Sigmoid colon (tissue), 7 donors: ENCODE measurements around the gene OR1N1. TPM values are rescaled to one million over a fixed set of nuclear protein-coding genes. Genes with fewer than 3 reads are reported as not detected.
"Not testable (repeated sequence)": the region's sequence is repeated elsewhere in the genome, so short reads cannot be mapped to it uniquely, and the experiment has no call there.

ENCODE experiments used
- DNase-seq: peaks from one replicate; pipeline ENCODE4 v3.0.0-alpha.2; 2019
- H3K27ac ChIP-seq, 4 donors: fragments of 200-600 bp; sonication (generic); one replicate each; pipeline ENCODE4 v1.5.1; 2016 to 2019; ENCODE audit warnings: mild to moderate bottlenecking in 1 of 4
- H3K27me3 ChIP-seq, 3 donors: fragments of 200-600 bp; sonication (generic); one replicate each; pipeline ENCODE4 v1.5.1; 2019; ENCODE audit warnings: mild to moderate bottlenecking in 1 of 3
- H3K36me3 ChIP-seq, 4 donors: fragments of 200-600 bp; sonication (generic); one replicate each; pipeline ENCODE4 v1.5.1; 2016 to 2019
- H3K4me1 ChIP-seq, 4 donors: fragments of 200-600 bp; sonication (generic); one replicate each; pipeline ENCODE4 v1.5.1; 2017 to 2019
- H3K4me3 ChIP-seq, 4 donors: fragments of 200-600 bp; sonication (generic); one replicate each; pipeline ENCODE4 v1.5.1; 2017 to 2019; ENCODE audit warnings: mild to moderate bottlenecking in 2 of 4, moderate library complexity in 1 of 4
- H3K9me3 ChIP-seq, 4 donors: fragments of 200-600 bp in 3 of 4; sonication (generic) in 3 of 4; one replicate each; pipeline versions ENCODE4 v1.5.1 to v1.6.1; 2013 to 2019
- EP300 ChIP-seq, 4 donors: sonication (generic); formaldehyde crosslinking; IDR thresholded peaks; one replicate each; pipeline ENCODE4 v1.6.1; 2017; ENCODE audit warnings: antibody characterized with exemption in 4 of 4
- POLR2A ChIP-seq, 2 donors: fragments of 450-650 bp; IDR thresholded peaks; one replicate each; pipeline ENCODE4 v1.6.1; 2016; ENCODE audit warnings: antibody characterized with exemption in 2 of 2, mild to moderate bottlenecking in 2 of 2, moderate library complexity in 2 of 2
- POLR2AphosphoS5 ChIP-seq, 4 donors: sonication (generic); formaldehyde crosslinking; IDR thresholded peaks; one replicate each; pipeline ENCODE4 v1.6.1; 2017; ENCODE audit warnings: antibody characterized with exemption in 4 of 4
- WGBS, 2 donors: extraction: QIAGEN DNeasy Blood & Tissue Kit; methylation state at CpG; one replicate each; pipeline ENCODE4 v1.1.7; 2013; 5-methylcytosine and 5-hydroxymethylcytosine counted together
- intact Hi-C: fragments of 100-400 bp; cut with DNase I; formaldehyde crosslinking; loops from one replicate; pipeline ENCODE4 v1.15.1; 2023
- polyA plus RNA-seq, 3 donors: library from polyadenylated mRNA; stranded (reverse); fragments of 200-250 nt; gene quantifications; one replicate each; pipeline ENCODE4 v1.2.3, GENCODE V29; 2013
- total RNA-seq, 4 donors: library from RNA; depleted of rRNA; stranded (reverse); fragments of >200 nt; gene quantifications; one replicate each; pipeline ENCODE4 v1.1.0, GENCODE V29; 2016
- TF ChIP-seq, protein P1 (sequence below), 4 experiments: fragments of 450-650 bp in 3 of 4; fragments of 200-600 bp in 1 of 4; IDR thresholded peaks; one replicate each; pipeline ENCODE4 v1.5.1; 2016 to 2019; ENCODE audit warnings: antibody characterized with exemption in 4 of 4, mild to moderate bottlenecking in 3 of 4, moderate library complexity in 2 of 4
- donor health status: healthy with polysubstance abuse.
- donor health status: Bipolar disorder and iron deficiency.
- donor health status: healthy.

Gene OR1N1
- total and polyA plus RNA-seq, 7 donors = not detected

GRCh38 chr9:122561446-122561845, 34.4 kb upstream of the OR1N1 start:
- Histone ChIP-seq H3K27ac (no peak overlapping the region), H3K4me3 (no peak overlapping the region), H3K4me1 (no peaks in the 10 kb centered on the region), H3K9me3 (no peaks in the 10 kb centered on the region), H3K36me3 (no peaks in the 10 kb centered on the region), H3K27me3 (no peaks in the 10 kb centered on the region)
- DNase-seq = no peak
- WGBS, 2 donors = 73 to 84% methylated on average over 4 of the region's 4 CpGs
- TF ChIP-seq POLR2AphosphoS5 (IDR thresholded peaks at IDR 0.05) (no peak), POLR2A (IDR thresholded peaks at IDR 0.05) (no peak), EP300 (IDR thresholded peaks at IDR 0.05) (no peak)
- TF ChIP-seq, protein P1, sequence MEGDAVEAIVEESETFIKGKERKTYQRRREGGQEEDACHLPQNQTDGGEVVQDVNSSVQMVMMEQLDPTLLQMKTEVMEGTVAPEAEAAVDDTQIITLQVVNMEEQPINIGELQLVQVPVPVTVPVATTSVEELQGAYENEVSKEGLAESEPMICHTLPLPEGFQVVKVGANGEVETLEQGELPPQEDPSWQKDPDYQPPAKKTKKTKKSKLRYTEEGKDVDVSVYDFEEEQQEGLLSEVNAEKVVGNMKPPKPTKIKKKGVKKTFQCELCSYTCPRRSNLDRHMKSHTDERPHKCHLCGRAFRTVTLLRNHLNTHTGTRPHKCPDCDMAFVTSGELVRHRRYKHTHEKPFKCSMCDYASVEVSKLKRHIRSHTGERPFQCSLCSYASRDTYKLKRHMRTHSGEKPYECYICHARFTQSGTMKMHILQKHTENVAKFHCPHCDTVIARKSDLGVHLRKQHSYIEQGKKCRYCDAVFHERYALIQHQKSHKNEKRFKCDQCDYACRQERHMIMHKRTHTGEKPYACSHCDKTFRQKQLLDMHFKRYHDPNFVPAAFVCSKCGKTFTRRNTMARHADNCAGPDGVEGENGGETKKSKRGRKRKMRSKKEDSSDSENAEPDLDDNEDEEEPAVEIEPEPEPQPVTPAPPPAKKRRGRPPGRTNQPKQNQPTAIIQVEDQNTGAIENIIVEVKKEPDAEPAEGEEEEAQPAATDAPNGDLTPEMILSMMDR (IDR thresholded peaks at IDR 0.05) = no peak
- intact Hi-C loops = no loop called here

- DNase-seq = no peak
- no peak for TF ChIP-seq EP300 (IDR thresholded peaks at IDR 0.05)
- no peak for TF ChIP-seq POLR2AphosphoS5 (IDR thresholded peaks at IDR 0.05)
- TF ChIP-seq, protein P1 (IDR thresholded peaks at IDR 0.05) = no peak
- no peak for TF ChIP-seq POLR2A (IDR thresholded peaks at IDR 0.05)
- no peak within 1 kb of the TSS for H3K27ac ChIP-seq
- no peaks in the 10 kb centered on the region for H3K36me3 ChIP-seq
- WGBS, 2 donors = 75 to 81% methylated on average over 2 of the region's 2 CpGs
- H3K4me1 ChIP-seq = no peaks in the 10 kb centered on the region
- no peak within 1 kb of the TSS for H3K4me3 ChIP-seq
- H3K27me3 ChIP-seq = no peaks in the 10 kb centered on the region
- intact Hi-C loops = no loop called here
- no peaks in the 10 kb centered on the region for H3K9me3 ChIP-seq
These were observed 25.7 kb upstream of the OR1N1 start, which contains the start of gene OR1N2 for GRCh38 chr9:122552812-122553211. Gene OR1N2 (plus strand): TSS chr9:122553112. CDS start chr9:122553212, 100 bp downstream.

GRCh38 chr9:122551371-122551770, 24.3 kb upstream of the OR1N1 start:
- no peak for DNase-seq
- Histone ChIP-seq H3K4me3 (no peak overlapping the region), H3K27ac (no peak overlapping the region), H3K36me3 (no peaks in the 10 kb centered on the region), H3K4me1 (no peaks in the 10 kb centered on the region), H3K9me3 (no peaks in the 10 kb centered on the region), H3K27me3 (no peaks in the 10 kb centered on the region)
- intact Hi-C loops = no loop called here
- 77 to 82% methylated on average over 5 of the region's 5 CpGs for WGBS, 2 donors
- TF ChIP-seq EP300 (IDR thresholded peaks at IDR 0.05) (no peak), POLR2AphosphoS5 (IDR thresholded peaks at IDR 0.05) (no peak), POLR2A (IDR thresholded peaks at IDR 0.05) (no peak)
- TF ChIP-seq, protein P1 (IDR thresholded peaks at IDR 0.05) = no peak

- Histone ChIP-seq H3K4me3 (no peak overlapping the region), H3K27me3 (no peaks in the 10 kb centered on the region), H3K36me3 (no peaks in the 10 kb centered on the region), H3K9me3 (peaks cover 0 to 2% (median 0%) of the 10 kb centered on the region in 4 donors), H3K27ac (no peak overlapping the region), H3K4me1 (no peaks in the 10 kb centered on the region)
- TF ChIP-seq, protein P1 (IDR thresholded peaks at IDR 0.05) = no peak
- no peak for TF ChIP-seq EP300 (IDR thresholded peaks at IDR 0.05)
- no peak for TF ChIP-seq POLR2AphosphoS5 (IDR thresholded peaks at IDR 0.05)
- no peak for TF ChIP-seq POLR2A (IDR thresholded peaks at IDR 0.05)
- 59 to 62% methylated on average over 8 of the region's 8 CpGs for WGBS, 2 donors
- no peak for DNase-seq
- intact Hi-C loops = no loop called here
These were observed 19.1 kb upstream of the OR1N1 start for GRCh38 chr9:122546196-122546595.

GRCh38 chr9:122538757-122539156, 11.7 kb upstream of the OR1N1 start:
- no peaks in the 10 kb centered on the region for H3K4me1 ChIP-seq
- peaks cover 0 to 2% (median under 1%) of the 10 kb centered on the region in 4 donors for H3K9me3 ChIP-seq
- no peak for DNase-seq
- WGBS, 2 donors = 61 to 74% methylated on average over 2 of the region's 2 CpGs
- TF ChIP-seq POLR2AphosphoS5 (IDR thresholded peaks at IDR 0.05) (no peak), POLR2A (IDR thresholded peaks at IDR 0.05) (no peak), EP300 (IDR thresholded peaks at IDR 0.05) (no peak)
- TF ChIP-seq, protein P1 (IDR thresholded peaks at IDR 0.05) = no peak
- no peak overlapping the region for H3K27ac ChIP-seq
- no peak overlapping the region for H3K4me3 ChIP-seq
- no peaks in the 10 kb centered on the region for H3K27me3 ChIP-seq
- intact Hi-C loops = no loop called here
- H3K36me3 ChIP-seq = no peaks in the 10 kb centered on the region

GRCh38 chr9:122537066-122537465, 10.0 kb upstream of the OR1N1 start:
- H3K4me3 ChIP-seq, DNase-seq, intact Hi-C loops, H3K9me3 ChIP-seq, H3K4me1 ChIP-seq, H3K27me3 ChIP-seq, H3K36me3 ChIP-seq, H3K27ac ChIP-seq: not testable (repeated sequence)
- 68 to 83% methylated on average over 7 of the region's 7 CpGs for WGBS, 2 donors
